Vagina (tissue), 2 donors: ENCODE measurements around the gene COBLL1.

Experiments
- POLR2A ChIP-seq, 2 donors: fragments of 450-650 bp; IDR thresholded peaks; one replicate each; pipeline ENCODE4 v1.6.1; 2017; ENCODE audit warnings: antibody characterized with exemption in 2 of 2, mild to moderate bottlenecking in 2 of 2, moderate library complexity in 2 of 2
- POLR2AphosphoS5 ChIP-seq, 2 donors: sonication (generic); formaldehyde crosslinking; IDR thresholded peaks; one replicate each; pipeline ENCODE4 v1.9.0; 2017; ENCODE audit warnings: antibody characterized with exemption in 2 of 2, mild to moderate bottlenecking in 2 of 2, low read depth in 1 of 2; ENCODE audit not compliant: insufficient read depth in 1 of 2
- TF ChIP-seq, protein P1 (sequence below), 3 experiments: fragments of 450-650 bp in 2 of 3; fragments of 200-600 bp in 1 of 3; sonication (generic) in 1 of 3; IDR thresholded peaks; one replicate each; pipeline ENCODE4 v1.5.1; 2017 to 2019; ENCODE audit warnings: antibody characterized with exemption in 3 of 3, mild to moderate bottlenecking in 2 of 3, moderate library complexity in 2 of 3

DNA sequence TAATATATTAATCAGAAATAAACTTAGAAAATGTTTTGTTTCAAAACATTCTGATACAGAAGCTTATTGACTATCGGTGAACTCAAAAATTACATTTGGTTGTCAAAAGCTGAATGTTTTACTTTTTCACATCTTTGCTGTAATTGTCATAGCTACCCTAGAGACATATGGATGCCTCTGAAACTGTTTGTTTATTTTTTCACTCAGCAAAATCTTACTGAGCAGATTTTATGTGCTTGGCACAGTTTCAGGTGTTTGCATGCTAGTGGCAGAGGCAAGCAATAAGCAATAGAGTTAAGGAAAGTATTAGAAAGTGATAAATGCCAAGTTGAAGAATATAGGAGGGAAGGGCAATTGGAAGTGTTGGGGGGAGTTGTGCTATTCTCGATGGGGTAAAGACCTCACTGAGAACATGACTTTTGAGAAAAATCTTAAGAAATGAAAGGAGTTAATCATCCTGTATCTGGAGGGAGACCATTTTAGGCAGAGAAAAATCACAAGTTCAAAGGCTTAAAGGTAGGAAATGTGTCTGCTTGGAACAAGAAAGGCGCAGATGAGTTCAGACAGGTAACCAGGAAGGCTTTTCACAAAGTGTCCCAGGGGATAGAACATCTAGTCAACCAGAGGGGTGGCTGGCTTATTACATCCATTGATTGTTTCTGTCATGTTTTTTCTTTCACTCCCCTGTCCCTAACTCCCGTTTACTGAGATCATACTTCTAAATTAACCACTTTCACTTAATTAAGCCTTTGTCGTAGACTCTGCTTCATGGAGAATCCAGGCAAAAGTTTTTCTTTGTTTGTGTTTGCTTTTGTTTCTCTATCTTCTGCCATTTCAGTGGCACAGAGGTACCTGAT is 27.2 kb upstream of the COBLL1 start:
- TF ChIP-seq, protein P1, sequence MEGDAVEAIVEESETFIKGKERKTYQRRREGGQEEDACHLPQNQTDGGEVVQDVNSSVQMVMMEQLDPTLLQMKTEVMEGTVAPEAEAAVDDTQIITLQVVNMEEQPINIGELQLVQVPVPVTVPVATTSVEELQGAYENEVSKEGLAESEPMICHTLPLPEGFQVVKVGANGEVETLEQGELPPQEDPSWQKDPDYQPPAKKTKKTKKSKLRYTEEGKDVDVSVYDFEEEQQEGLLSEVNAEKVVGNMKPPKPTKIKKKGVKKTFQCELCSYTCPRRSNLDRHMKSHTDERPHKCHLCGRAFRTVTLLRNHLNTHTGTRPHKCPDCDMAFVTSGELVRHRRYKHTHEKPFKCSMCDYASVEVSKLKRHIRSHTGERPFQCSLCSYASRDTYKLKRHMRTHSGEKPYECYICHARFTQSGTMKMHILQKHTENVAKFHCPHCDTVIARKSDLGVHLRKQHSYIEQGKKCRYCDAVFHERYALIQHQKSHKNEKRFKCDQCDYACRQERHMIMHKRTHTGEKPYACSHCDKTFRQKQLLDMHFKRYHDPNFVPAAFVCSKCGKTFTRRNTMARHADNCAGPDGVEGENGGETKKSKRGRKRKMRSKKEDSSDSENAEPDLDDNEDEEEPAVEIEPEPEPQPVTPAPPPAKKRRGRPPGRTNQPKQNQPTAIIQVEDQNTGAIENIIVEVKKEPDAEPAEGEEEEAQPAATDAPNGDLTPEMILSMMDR (IDR thresholded peaks at IDR 0.05): no peak
- no peak for TF ChIP-seq POLR2A (IDR thresholded peaks at IDR 0.05)
- TF ChIP-seq POLR2AphosphoS5 (IDR thresholded peaks at IDR 0.05; ENCODE audit: insufficient read depth in 1 of 2, low read depth in 1 of 2): no peak
